Brain microvascular endothelial cell (primary cell): ENCODE data around the gene SPRING1.
A peak's percentile ranks its signal among the peaks of the same experiment; 100 is the strongest.
"Not testable (repeated sequence)": the region's sequence is repeated elsewhere in the genome, so short reads cannot be mapped to it uniquely, and the experiment has no call there.

Experiments
- DNase-seq: peaks from one replicate; pipeline ENCODE4 v3.0.0-alpha.2; 2020
- H3K27ac ChIP-seq: fragments of 250-450 bp; sonication (Bioruptor Pico); 2 replicates; pipeline ENCODE4 v1.5.1; 2020; ENCODE audit warnings: mild to moderate bottlenecking, moderate library complexity
- H3K27me3 ChIP-seq: fragments of 250-450 bp; sonication (Bioruptor Pico); replicated peaks from 2 replicates; pipeline ENCODE4 v1.5.1; 2020; ENCODE audit warnings: mild to moderate bottlenecking
- H3K36me3 ChIP-seq: fragments of 250-450 bp; sonication (Bioruptor Pico); replicated peaks from 2 replicates; pipeline ENCODE4 v1.5.1; 2020; ENCODE audit warnings: mild to moderate bottlenecking
- H3K4me3 ChIP-seq: 2 replicates; pipeline ENCODE4 v1.5.1; 2011; ENCODE audit warnings: low read depth, mild to moderate bottlenecking, control low read depth, low read length, moderate library complexity
- in situ Hi-C: cut with HindIII; loops from 2 replicates; pipeline ENCODE4 v1.10.0; 2017; ENCODE audit warnings: low sequenced_read_pairs, low pct_ligation_motif_present
- TF ChIP-seq, protein P1 (sequence below): IDR thresholded peaks from 2 replicates; pipeline ENCODE4 v1.5.1; 2011; ENCODE audit warnings: low read depth, mild to moderate bottlenecking, moderate library complexity, low read length, control low read depth, inconsistent platforms; ENCODE audit errors: missing control alignments

The SPRING1 gene

GRCh38 chr12:116749884-116750283 is 12.0 kb upstream of the SPRING1 start:
- DNase-seq, result no peak
- Histone ChIP-seq H3K27ac (no peak overlapping the region), H3K4me3 (no peak overlapping the region), H3K36me3 (no peaks in the 10 kb centered on the region), H3K27me3 (no peaks in the 10 kb centered on the region)
- in situ Hi-C loops, result no loop called here
- TF ChIP-seq, protein P1, sequence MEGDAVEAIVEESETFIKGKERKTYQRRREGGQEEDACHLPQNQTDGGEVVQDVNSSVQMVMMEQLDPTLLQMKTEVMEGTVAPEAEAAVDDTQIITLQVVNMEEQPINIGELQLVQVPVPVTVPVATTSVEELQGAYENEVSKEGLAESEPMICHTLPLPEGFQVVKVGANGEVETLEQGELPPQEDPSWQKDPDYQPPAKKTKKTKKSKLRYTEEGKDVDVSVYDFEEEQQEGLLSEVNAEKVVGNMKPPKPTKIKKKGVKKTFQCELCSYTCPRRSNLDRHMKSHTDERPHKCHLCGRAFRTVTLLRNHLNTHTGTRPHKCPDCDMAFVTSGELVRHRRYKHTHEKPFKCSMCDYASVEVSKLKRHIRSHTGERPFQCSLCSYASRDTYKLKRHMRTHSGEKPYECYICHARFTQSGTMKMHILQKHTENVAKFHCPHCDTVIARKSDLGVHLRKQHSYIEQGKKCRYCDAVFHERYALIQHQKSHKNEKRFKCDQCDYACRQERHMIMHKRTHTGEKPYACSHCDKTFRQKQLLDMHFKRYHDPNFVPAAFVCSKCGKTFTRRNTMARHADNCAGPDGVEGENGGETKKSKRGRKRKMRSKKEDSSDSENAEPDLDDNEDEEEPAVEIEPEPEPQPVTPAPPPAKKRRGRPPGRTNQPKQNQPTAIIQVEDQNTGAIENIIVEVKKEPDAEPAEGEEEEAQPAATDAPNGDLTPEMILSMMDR, result no peak

DNA sequence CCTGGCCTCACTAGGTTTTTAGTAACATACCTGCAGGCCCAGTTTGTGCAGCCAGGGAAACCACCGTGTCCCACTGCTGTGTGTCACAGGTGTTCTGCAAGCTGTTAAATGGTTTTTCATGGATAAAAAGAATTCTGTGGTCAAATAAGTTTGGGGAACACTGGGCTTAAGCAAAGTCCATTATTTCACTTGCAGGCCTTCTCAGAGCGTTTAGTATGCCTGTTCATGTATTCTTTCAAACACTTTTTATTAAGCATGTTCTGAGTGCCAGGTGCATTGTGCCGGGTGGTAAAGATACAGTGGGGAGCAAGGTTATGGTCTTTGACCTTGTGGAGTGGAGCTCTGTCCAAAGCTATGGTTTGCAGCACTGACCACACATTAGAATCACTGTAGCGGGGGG is 7.7 kb upstream of the SPRING1 start:
- in situ Hi-C loops, result no loop called here
- DNase-seq, result no peak
- Histone ChIP-seq H3K36me3 (no peaks in the 10 kb centered on the region), H3K27me3 (no peaks in the 10 kb centered on the region), H3K4me3 (no peak overlapping the region), H3K27ac (no peak overlapping the region)
- TF ChIP-seq, protein P1, result no peak

DNA sequence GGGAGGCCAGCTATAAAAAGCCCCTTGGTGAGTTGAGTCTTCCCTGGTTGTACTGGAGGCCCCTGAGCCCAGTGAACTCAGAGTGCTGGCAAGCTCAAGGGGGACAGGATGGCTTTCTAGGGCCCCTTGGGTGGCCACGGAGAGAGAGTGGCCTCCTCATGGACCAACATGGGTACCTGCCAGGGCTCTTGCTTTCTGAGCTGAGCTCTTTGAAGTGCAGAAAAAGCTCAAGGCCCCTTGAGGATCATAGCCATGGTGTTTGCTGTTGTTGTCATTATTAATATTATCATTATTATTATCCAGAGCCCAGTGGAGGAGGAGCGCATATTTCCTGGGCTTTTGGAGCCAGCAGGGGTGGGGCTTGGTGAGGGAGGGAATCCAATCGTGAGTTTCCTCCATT is 6.9 kb upstream of the SPRING1 start:
- in situ Hi-C loops, result no loop called here
- TF ChIP-seq, protein P1, result no peak
- Histone ChIP-seq H3K4me3 (no peak overlapping the region), H3K36me3 (no peaks in the 10 kb centered on the region), H3K27ac (no peak overlapping the region), H3K27me3 (no peaks in the 10 kb centered on the region)
- DNase-seq, result no peak

DNA sequence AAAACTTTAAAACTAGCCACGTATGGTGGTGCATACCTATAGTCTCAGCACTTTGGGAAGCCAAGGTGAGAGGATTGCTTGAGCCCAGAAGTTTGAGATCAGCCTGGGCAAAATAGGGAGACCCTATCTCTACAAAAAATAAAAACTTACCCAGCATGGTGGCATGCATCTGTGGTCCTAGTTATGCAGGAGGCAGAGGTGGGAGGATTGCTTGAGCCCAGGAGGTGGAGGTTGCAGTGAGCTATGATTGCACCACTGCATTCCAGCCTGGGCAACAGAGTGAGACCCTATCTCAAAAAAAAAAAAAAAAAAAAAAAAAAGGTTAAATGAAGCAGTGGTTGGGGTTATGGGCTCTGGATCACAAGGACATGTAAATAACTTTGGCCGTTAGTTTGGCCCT is 4.9 kb upstream of the SPRING1 start:
- H3K27me3 ChIP-seq, H3K4me3 ChIP-seq, H3K36me3 ChIP-seq, H3K27ac ChIP-seq, DNase-seq, in situ Hi-C loops: not testable (repeated sequence)

- no peak for DNase-seq
- Histone ChIP-seq H3K4me3 (no peak overlapping the region), H3K36me3 (peaks cover 4% of the 10 kb centered on the region), H3K27ac (no peak overlapping the region), H3K27me3 (no peaks in the 10 kb centered on the region)
- TF ChIP-seq, protein P1, result no peak
- in situ Hi-C loops, result no loop called here
Measured at GRCh38 chr12:116739381-116739887, 1.6 kb upstream of the SPRING1 start.

GRCh38 chr12:116736962-116737773 is 701 bp downstream of the SPRING1 start:
- in situ Hi-C loops, result no loop called here
- DNase-seq, result no peak
- peak overlapping the region; percentile 17 for H3K27ac ChIP-seq
- no peaks in the 10 kb centered on the region for H3K27me3 ChIP-seq
- TF ChIP-seq, protein P1, result no peak
- H3K36me3 ChIP-seq, result peaks cover 13% of the 10 kb centered on the region
- H3K4me3 ChIP-seq, result peak overlapping the region; percentile 89
